Heart left ventricle (tissue), 13 donors: ENCODE data around the gene MAPK1IP1L.

Source experiments
- POLR2A ChIP-seq, 2 donors: fragments of 450-650 bp; IDR thresholded peaks; one replicate each; pipeline ENCODE4 v1.6.1; 2017; ENCODE audit warnings: antibody characterized with exemption in 2 of 2, mild to moderate bottlenecking in 2 of 2, moderate library complexity in 2 of 2
- TF ChIP-seq, protein P1 (sequence below), 12 donors: fragments of 200-600 bp; sonication (generic) in 4 of 12; IDR thresholded peaks; one replicate each; pipeline versions ENCODE4 v1.5.0 to v1.8.0; 2018 to 2022; ENCODE audit warnings: antibody characterized with exemption in 12 of 12, mild to moderate bottlenecking in 5 of 12
- donor health status: ischemic (EF 13 %, LVEDD 7.1; RV severe dilation, severe dysfunction).
- donor health status: DM: no; HTN: yes; CAD: no.
- donor health status: DM: no; HTN: no; CAD: no.
- donor health status: ischemic (EF 25% LVEDD 6.9; RV normal size, moderate dysfunction).
- donor health status: ischemic (EF 25% LVEDD 5.7; RV mildly dilated, moderate dysfunction).
- donor health status: ischemic (EF 35%, LVEDD 5.7; RV mildly dilated, moderate dysfunction).
- donor health status: nonischemic (EF 11% LVEDD 7.7; RV severe dilation, severe dysfunction).
- donor health status: DM: yes; HTN: yes; CAD: no.
- donor health status: PGD.
- donor health status: ischemic (EF 29% LVEDD 5.4; RV normal size, mild dysfunction).
- donor health status: nonischemic (EF 23%, LVEDD 6.1; RV moderate dilation, normal function).

DNA sequence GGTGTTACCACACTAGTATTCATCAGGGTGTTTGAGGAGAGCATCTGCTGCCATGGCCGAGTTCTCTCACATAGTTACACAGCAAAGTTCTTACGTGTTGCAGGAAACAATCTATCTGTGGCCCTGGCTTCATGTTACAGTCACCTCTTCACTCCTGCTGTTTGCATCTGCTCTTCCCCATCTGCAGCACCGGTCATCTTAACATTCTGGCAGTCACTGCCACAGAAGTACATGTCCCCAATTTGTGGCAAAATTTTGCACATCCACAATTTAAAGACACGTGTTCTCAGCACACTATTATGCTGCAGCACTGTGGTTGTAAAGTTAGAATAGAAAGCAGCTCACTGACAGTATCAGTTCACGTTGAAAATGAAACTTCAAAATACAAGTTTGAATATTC, 23.2 kb downstream of the MAPK1IP1L start:
- no peak for TF ChIP-seq POLR2A (IDR thresholded peaks at IDR 0.05)
- TF ChIP-seq, protein P1, sequence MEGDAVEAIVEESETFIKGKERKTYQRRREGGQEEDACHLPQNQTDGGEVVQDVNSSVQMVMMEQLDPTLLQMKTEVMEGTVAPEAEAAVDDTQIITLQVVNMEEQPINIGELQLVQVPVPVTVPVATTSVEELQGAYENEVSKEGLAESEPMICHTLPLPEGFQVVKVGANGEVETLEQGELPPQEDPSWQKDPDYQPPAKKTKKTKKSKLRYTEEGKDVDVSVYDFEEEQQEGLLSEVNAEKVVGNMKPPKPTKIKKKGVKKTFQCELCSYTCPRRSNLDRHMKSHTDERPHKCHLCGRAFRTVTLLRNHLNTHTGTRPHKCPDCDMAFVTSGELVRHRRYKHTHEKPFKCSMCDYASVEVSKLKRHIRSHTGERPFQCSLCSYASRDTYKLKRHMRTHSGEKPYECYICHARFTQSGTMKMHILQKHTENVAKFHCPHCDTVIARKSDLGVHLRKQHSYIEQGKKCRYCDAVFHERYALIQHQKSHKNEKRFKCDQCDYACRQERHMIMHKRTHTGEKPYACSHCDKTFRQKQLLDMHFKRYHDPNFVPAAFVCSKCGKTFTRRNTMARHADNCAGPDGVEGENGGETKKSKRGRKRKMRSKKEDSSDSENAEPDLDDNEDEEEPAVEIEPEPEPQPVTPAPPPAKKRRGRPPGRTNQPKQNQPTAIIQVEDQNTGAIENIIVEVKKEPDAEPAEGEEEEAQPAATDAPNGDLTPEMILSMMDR (IDR thresholded peaks at IDR 0.05) = no peak
